ENCODE results near the gene FAM47E. TPM values are rescaled to one million over a fixed set of nuclear protein-coding genes. Genes with fewer than 3 reads are reported as not detected.

The FAM47E gene
- total and polyA plus RNA-seq, 2 of the 13 experiments (the other 11 are each of a cell fraction or from before 2014, with no cell fraction given) = 0.33 to 0.66 TPM

DNA sequence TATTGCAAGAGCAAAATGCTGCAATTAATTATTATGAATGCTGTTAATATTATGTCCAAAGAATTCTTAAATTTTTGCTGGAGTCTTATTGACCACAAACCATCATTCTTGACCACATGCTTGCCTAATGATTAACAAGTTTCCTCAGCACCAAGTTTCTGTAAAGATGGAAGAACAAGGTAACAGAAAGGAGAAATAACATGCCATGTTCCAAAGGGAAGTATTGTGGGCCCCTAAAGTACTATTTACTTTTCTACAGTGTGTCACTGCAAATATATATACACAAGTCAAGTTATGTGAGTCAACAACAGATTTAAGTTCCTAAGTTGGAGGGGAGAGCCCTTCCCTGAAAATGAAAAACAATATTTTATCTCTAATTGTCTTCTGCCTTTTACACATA lies 20.6 kb downstream of the FAM47E start (continued):
- TF ChIP-seq, protein P1, sequence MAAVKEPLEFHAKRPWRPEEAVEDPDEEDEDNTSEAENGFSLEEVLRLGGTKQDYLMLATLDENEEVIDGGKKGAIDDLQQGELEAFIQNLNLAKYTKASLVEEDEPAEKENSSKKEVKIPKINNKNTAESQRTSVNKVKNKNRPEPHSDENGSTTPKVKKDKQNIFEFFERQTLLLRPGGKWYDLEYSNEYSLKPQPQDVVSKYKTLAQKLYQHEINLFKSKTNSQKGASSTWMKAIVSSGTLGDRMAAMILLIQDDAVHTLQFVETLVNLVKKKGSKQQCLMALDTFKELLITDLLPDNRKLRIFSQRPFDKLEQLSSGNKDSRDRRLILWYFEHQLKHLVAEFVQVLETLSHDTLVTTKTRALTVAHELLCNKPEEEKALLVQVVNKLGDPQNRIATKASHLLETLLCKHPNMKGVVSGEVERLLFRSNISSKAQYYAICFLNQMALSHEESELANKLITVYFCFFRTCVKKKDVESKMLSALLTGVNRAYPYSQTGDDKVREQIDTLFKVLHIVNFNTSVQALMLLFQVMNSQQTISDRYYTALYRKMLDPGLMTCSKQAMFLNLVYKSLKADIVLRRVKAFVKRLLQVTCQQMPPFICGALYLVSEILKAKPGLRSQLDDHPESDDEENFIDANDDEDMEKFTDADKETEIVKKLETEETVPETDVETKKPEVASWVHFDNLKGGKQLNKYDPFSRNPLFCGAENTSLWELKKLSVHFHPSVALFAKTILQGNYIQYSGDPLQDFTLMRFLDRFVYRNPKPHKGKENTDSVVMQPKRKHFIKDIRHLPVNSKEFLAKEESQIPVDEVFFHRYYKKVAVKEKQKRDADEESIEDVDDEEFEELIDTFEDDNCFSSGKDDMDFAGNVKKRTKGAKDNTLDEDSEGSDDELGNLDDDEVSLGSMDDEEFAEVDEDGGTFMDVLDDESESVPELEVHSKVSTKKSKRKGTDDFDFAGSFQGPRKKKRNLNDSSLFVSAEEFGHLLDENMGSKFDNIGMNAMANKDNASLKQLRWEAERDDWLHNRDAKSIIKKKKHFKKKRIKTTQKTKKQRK (IDR thresholded peaks at IDR 0.05; ENCODE audit: low read length) = no peak
- TF ChIP-seq ELF3 (CRISPR knock-in tag; IDR thresholded peaks at IDR 0.05) (peak; percentile 81), ZNF879 (CRISPR knock-in tag; IDR thresholded peaks at IDR 0.05) (no peak), FIP1L1 (IDR thresholded peaks at IDR 0.05; ENCODE audit: borderline replicate concordance, insufficient read depth, low read depth, low read length) (no peak)
- TF ChIP-seq, protein P2, sequence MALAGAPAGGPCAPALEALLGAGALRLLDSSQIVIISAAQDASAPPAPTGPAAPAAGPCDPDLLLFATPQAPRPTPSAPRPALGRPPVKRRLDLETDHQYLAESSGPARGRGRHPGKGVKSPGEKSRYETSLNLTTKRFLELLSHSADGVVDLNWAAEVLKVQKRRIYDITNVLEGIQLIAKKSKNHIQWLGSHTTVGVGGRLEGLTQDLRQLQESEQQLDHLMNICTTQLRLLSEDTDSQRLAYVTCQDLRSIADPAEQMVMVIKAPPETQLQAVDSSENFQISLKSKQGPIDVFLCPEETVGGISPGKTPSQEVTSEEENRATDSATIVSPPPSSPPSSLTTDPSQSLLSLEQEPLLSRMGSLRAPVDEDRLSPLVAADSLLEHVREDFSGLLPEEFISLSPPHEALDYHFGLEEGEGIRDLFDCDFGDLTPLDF (CRISPR knock-in tag; IDR thresholded peaks at IDR 0.05) = no peak

DNA sequence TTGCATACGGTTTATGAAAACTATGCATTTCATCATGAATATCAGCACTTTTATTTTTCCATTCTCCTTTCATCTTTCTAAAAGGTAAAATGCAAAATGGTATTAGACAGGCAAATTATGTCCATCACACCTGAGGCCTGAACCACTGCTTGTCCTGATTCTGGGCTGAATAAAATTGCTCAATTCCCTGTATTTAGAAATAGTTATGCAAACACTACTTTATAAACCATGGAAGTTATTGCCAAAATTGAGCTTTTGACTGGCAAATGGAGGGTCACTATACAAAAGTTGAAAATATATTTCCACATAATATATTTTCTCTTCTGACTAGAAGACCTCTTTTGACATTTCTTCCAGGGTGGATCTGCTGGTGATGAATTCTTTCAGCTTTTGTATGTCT lies 21.1 kb downstream of the FAM47E start:
- Histone ChIP-seq H3K27ac (ENCODE audit: extremely low read length, insufficient read depth, low read length) (no peak overlapping the region), H3K36me3 (replicated peaks in 1 of 2; ENCODE audit: control insufficient read depth in 1 of 2, insufficient read depth in 2 of 2, low read length in 2 of 2) (no peaks in the 10 kb centered on the region), H3K4me3 (replicated peaks in 1 of 3; ENCODE audit: insufficient read depth in 1 of 3, low read depth in 2 of 3, low read length in 3 of 3) (no peak overlapping the region), H3K9ac (ENCODE audit: insufficient read depth, low read depth, low read length) (no peak overlapping the region), H3K9me3 (ENCODE audit: low read length) (no peaks in the 10 kb centered on the region), H3K79me2 (ENCODE audit: insufficient read depth, low read length) (no peaks in the 10 kb centered on the region), H3K27me3 (ENCODE audit: control insufficient read depth in 1 of 2, insufficient read depth in 2 of 2, low read length in 2 of 2) (no peaks in the 10 kb centered on the region), H2AFZ (ENCODE audit: low read length) (no peak overlapping the region), H4K20me1 (ENCODE audit: insufficient read depth, low read length) (no peaks in the 10 kb centered on the region), H3K4me2 (ENCODE audit: low read depth, low read length) (peak overlapping the region; percentile 18; the same call in 1 of the 2 replicates), H3K4me1 (ENCODE audit: insufficient read depth, low read length) (peaks cover 59% of the 10 kb centered on the region)
- intact Hi-C loops (cut with micrococcal nuclease; ENCODE audit: unreplicated experiment) = loop anchor here (2.0 kb wide), 1 partner anchor 34 kb away; the partner anchor contains the start of gene STBD1
- CTCF ChIA-PET (ENCODE audit: low intra/inter-chr PET ratio, low total read pairs) = no interaction called here
- BruUV-seq (replicated peaks) = no TSS peak
- in situ Hi-C loops (cut with HindIII; ENCODE audit: extremely low pct_ligation_motif_present, low pct_unique_long_range_greater_than_20kb) = no loop called here
- ATAC-seq = no peak
- WGBS (ENCODE audit: low lambda C conversion rate) = 0% methylated on average over 1 of the region's 1 CpG
- DNase-seq (ENCODE audit: low spot score) = no peak
- FAIRE-seq = no peak
- POLR2A ChIA-PET = interaction anchor here (0.7 to 0.8 kb wide), 2 partner anchors 8 to 34 kb away, joined by 3 read pairs; no protein-coding TSS in a partner anchor
- TF ChIP-seq FOXA3 (CRISPR knock-in tag; IDR thresholded peaks at IDR 0.05) (no peak), HHEX (CRISPR knock-in tag; IDR thresholded peaks at IDR 0.05) (no peak), ZNF766 (CRISPR knock-in tag; IDR thresholded peaks at IDR 0.05; ENCODE audit: borderline replicate concordance) (no peak), MZF1 (CRISPR knock-in tag; IDR thresholded peaks at IDR 0.05; ENCODE audit: borderline replicate concordance) (no peak), ZNF83 (CRISPR knock-in tag; IDR thresholded peaks at IDR 0.05; ENCODE audit: borderline replicate concordance) (no peak), MED1 (CRISPR knock-in tag; IDR thresholded peaks at IDR 0.05) (no peak)
- TF ChIP-seq, protein P3, sequence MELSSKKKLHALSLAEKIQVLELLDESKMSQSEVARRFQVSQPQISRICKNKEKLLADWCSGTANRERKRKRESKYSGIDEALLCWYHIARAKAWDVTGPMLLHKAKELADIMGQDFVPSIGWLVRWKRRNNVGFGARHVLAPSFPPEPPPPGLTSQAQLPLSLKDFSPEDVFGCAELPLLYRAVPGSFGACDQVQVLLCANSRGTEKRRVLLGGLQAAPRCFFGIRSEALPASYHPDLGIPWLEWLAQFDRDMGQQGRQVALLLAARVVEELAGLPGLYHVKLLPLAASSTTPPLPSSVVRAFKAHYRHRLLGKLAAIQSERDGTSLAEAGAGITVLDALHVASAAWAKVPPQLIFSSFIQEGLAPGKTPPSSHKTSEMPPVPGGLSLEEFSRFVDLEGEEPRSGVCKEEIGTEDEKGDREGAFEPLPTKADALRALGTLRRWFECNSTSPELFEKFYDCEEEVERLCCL (CRISPR knock-in tag; IDR thresholded peaks at IDR 0.05; ENCODE audit: borderline replicate concordance) = no peak
- TF ChIP-seq, protein P4, sequence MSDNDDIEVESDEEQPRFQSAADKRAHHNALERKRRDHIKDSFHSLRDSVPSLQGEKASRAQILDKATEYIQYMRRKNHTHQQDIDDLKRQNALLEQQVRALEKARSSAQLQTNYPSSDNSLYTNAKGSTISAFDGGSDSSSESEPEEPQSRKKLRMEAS (IDR thresholded peaks at IDR 0.05) = no peak
- TF ChIP-seq, protein P5, sequence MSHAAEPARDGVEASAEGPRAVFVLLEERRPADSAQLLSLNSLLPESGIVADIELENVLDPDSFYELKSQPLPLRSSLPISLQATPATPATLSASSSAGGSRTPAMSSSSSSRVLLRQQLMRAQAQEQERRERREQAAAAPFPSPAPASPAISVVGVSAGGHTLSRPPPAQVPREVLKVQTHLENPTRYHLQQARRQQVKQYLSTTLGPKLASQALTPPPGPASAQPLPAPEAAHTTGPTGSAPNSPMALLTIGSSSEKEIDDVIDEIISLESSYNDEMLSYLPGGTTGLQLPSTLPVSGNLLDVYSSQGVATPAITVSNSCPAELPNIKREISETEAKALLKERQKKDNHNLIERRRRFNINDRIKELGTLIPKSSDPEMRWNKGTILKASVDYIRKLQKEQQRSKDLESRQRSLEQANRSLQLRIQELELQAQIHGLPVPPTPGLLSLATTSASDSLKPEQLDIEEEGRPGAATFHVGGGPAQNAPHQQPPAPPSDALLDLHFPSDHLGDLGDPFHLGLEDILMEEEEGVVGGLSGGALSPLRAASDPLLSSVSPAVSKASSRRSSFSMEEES (CRISPR knock-in tag; IDR thresholded peaks at IDR 0.05) = no peak
- TF ChIP-seq, protein P6, sequence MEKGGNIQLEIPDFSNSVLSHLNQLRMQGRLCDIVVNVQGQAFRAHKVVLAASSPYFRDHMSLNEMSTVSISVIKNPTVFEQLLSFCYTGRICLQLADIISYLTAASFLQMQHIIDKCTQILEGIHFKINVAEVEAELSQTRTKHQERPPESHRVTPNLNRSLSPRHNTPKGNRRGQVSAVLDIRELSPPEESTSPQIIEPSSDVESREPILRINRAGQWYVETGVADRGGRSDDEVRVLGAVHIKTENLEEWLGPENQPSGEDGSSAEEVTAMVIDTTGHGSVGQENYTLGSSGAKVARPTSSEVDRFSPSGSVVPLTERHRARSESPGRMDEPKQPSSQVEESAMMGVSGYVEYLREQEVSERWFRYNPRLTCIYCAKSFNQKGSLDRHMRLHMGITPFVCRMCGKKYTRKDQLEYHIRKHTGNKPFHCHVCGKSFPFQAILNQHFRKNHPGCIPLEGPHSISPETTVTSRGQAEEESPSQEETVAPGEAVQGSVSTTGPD (CRISPR knock-in tag; IDR thresholded peaks at IDR 0.05) = no peak
